Neural crest cell (in vitro differentiated cells): ENCODE measurements around the gene CUL2. TPM values are rescaled to one million over a fixed set of nuclear protein-coding genes. Genes with fewer than 3 reads are reported as not detected.
"Not testable (repeated sequence)": the region's sequence is repeated elsewhere in the genome, so short reads cannot be mapped to it uniquely, and the experiment has no call there.

Experiments
- DNase-seq: peaks from one replicate; pipeline ENCODE4 v3.0.0; 2021; ENCODE audit warnings: low read depth, mixed read lengths, low spot score
- H3K27ac Mint-ChIP-seq: one replicate; pipeline ENCODE4 v1.8.0; 2021; ENCODE audit warnings: mild to moderate bottlenecking, mixed read lengths; ENCODE audit not compliant: unreplicated experiment
- H3K27me3 Mint-ChIP-seq: 2 replicates; pipeline ENCODE4 v1.8.0; 2021; ENCODE audit warnings: low read depth, mild to moderate bottlenecking, mixed read lengths
- H3K36me3 Mint-ChIP-seq: 2 replicates; pipeline ENCODE4 v1.8.0; 2021; ENCODE audit warnings: low read depth, mild to moderate bottlenecking, mixed read lengths
- H3K4me1 Mint-ChIP-seq: 2 replicates; pipeline ENCODE4 v1.8.0; 2021; ENCODE audit warnings: mixed read lengths
- H3K4me3 Mint-ChIP-seq: one replicate; pipeline ENCODE4 v1.8.0; 2021; ENCODE audit warnings: mild to moderate bottlenecking, mixed read lengths
- H3K9me3 Mint-ChIP-seq: 2 replicates; pipeline ENCODE4 v1.8.0; 2021; ENCODE audit warnings: mixed read lengths
- total RNA-seq: library from RNA; stranded (reverse); gene quantifications from 2 replicates; pipeline ENCODE4 v1.2.1, GENCODE V29; 2021
- TF ChIP-seq, protein P1 (sequence below): fragments of 200-600 bp; sonication (generic); conservative IDR thresholded peaks from 2 replicates; pipeline ENCODE4 v1.5.0; 2021; ENCODE audit warnings: antibody characterized with exemption, mild to moderate bottlenecking

CUL2 gene
- total RNA-seq, 1 donor from 2014 or later = 40.1 TPM

DNA sequence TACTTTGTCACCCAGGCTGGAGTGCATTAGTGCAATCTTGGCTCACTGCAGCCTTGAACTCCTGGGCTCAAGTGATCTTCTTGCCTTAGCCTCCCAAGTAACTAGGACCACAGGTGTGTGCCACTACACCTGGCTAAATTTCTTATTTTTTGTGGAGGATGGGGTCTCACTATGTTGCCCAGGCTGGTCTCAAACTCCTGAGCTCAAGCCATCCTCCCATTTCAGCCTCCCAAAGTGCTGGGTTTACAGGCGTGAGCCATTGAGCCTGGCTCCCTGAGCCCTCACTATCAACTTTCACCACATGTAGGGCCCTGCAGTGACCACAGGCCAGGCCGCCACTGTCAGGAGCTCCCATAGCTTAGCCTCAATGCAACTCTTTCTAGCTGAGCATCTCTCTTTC lies 110.2 kb downstream of the CUL2 start:
- Mint-ChIP-seq H3K4me3 (no peak overlapping the region), H3K36me3 (peaks cover 4% of the 10 kb centered on the region), H3K27me3 (no peaks in the 10 kb centered on the region), H3K4me1 (peaks cover 3% of the 10 kb centered on the region), H3K9me3 (peaks cover 11% of the 10 kb centered on the region), H3K27ac (no peak overlapping the region)
- no peak for DNase-seq
- TF ChIP-seq, protein P1, sequence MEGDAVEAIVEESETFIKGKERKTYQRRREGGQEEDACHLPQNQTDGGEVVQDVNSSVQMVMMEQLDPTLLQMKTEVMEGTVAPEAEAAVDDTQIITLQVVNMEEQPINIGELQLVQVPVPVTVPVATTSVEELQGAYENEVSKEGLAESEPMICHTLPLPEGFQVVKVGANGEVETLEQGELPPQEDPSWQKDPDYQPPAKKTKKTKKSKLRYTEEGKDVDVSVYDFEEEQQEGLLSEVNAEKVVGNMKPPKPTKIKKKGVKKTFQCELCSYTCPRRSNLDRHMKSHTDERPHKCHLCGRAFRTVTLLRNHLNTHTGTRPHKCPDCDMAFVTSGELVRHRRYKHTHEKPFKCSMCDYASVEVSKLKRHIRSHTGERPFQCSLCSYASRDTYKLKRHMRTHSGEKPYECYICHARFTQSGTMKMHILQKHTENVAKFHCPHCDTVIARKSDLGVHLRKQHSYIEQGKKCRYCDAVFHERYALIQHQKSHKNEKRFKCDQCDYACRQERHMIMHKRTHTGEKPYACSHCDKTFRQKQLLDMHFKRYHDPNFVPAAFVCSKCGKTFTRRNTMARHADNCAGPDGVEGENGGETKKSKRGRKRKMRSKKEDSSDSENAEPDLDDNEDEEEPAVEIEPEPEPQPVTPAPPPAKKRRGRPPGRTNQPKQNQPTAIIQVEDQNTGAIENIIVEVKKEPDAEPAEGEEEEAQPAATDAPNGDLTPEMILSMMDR = no peak

DNA sequence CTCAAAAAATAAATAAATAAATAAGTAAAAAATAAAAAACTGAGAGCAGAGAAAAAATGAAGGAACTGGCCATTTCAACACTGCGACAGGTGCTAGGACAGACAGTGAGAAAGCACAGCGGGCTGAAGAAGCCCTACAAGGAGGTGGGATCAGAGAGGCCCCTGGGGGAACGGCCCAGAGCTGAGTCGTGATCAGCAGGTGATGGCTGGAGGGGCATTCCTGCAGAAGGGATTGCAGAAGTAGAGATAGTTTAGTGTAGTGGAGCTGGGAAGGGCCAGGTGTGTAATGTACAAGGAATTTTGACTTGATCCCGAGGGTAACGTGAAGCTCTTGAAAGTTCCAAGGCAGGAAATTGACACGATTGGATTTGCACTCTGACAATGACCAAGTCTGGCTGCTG lies 112.1 kb downstream of the CUL2 start:
- TF ChIP-seq, protein P1 = no peak
- Mint-ChIP-seq H3K4me1 (peaks cover 5% of the 10 kb centered on the region), H3K27me3 (no peaks in the 10 kb centered on the region), H3K27ac (no peak overlapping the region), H3K4me3 (no peak overlapping the region), H3K9me3 (peaks cover 12% of the 10 kb centered on the region), H3K36me3 (peaks cover 3% of the 10 kb centered on the region)
- DNase-seq = no peak

DNA sequence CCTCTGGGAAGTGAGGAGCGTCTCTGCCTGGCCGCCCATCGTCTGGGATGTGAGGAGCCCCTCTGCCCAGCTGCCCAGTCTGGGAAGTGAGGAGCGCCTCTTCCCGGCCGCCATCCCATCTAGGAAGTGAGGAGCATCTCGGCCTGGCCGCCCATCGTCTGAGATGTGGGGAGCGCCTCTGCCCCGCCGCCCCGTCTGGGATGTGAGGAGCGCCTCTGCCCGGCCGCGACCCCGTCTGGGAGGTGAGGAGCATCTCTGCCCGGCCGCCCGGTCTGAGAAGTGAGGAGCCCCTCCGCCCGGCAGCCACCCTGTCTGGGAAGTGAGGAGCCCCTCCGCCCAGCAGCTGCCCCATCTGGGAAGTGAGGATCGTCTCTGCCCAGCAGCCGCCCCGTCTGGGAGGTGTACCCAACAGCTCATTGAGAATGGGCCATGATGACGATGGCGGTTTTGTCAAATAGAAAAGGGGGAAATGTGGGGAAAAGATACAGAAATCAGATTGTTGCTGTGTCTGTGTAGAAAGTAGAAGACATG lies 113.7 kb downstream of the CUL2 start:
- peaks cover 12% of the 10 kb centered on the region for H3K9me3 Mint-ChIP-seq
- H3K27me3 Mint-ChIP-seq, H3K27ac Mint-ChIP-seq, H3K4me3 Mint-ChIP-seq, DNase-seq, H3K36me3 Mint-ChIP-seq: not testable (repeated sequence)
- H3K4me1 Mint-ChIP-seq = peaks cover 16% of the 10 kb centered on the region

DNA sequence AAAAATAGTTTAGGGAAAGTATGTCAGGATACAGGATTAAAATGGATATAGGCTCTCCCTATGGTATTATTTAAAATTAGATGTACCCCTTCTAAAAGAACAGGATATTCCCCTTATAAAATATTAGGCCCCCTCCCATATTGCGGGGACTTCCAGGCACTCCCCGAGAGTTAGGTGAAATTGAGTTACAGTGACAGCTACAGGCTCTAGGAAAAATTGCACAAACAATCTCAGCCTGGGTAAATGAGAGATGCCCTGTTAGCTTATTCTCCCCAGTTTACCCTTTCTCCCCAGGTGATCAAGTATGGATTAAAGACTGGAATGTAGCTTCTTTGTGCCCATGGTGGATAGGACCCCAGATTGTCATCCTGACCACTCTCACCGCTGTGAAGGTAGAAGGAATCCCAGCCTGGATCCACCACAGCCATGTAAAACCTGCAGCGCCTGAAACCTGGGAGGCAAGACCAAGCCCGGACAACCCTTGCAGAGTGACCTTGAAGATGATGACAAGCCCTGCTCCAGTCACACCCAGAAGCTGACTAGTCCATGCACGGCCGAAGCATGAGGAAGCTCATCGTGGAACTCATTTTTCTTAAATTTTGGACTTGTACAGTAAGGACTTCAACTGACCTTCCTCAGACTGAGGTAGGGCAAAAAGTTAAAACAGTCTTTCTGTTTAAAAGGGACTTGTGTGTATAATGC lies 115.6 kb downstream of the CUL2 start:
- peaks cover 10% of the 10 kb centered on the region for H3K9me3 Mint-ChIP-seq
- H3K27me3 Mint-ChIP-seq, DNase-seq, H3K27ac Mint-ChIP-seq, H3K4me3 Mint-ChIP-seq, H3K36me3 Mint-ChIP-seq: not testable (repeated sequence)
- peaks cover 34% of the 10 kb centered on the region for H3K4me1 Mint-ChIP-seq

DNA sequence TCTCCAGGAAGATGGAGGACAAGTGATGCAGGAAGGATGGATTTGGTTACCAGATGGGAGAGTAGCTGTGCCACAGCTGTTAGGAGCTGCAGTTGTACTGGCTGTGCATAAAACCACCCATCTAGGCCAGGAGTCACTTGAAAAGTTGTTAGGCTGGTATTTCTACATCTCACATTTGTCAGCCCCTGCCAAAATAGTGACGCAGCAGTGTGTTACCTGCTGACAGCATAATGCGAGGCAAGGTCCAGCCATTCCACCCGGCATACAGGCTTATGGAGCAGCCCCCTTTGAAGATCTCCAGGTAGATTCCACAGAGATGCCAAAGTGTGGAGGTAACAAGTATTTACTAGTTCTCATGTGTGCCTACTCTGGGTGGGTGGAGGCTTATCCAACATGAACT lies 116.4 kb downstream of the CUL2 start:
- H3K27me3 Mint-ChIP-seq, H3K36me3 Mint-ChIP-seq, DNase-seq, H3K4me3 Mint-ChIP-seq: not testable (repeated sequence)
- Mint-ChIP-seq H3K4me1 (peaks cover 40% of the 10 kb centered on the region), H3K27ac (peak overlapping the region; percentile 62), H3K9me3 (peaks cover 10% of the 10 kb centered on the region)

DNA sequence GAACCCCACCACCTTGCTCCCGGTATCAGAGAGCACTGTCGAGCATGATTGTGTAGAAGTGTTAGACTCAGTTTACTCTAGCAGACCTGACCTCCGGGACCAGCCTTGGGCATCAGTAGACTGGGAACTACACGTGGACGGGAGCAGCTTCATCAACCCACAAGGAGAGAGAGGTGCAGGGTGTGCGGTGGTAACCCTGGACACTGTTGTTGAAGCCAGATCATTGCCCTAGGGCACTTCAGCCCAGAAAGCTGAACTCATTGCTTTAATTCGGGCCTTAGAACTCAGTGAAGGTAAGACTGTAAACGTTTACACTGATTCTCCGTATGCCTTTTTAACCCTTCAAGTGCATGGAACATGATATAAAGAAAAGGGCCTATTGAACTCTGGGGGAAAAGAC lies 117.0 kb downstream of the CUL2 start:
- H3K4me1 Mint-ChIP-seq = peaks cover 40% of the 10 kb centered on the region

DNA sequence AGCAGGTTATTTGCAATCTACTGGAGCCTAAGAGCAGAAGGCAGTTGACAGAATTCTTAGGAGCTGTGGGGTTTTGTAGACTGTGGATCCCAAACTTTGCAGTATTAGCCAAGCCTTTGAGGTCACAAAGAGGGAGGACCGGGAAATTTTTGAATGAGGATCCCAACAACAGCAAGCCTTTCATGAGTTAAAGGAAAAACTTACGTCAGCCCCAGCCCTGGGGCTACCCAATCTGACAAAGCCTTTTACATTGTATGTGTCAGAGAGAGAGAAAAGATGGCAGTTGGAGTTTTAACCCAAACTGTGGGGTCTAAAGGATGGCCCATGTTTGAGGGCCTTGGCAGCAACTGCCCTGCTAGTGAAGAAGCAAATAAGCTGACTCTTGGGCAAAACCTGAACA lies 117.5 kb downstream of the CUL2 start:
- DNase-seq = peak; percentile 26
- H3K27ac Mint-ChIP-seq = peak overlapping the region; percentile 94
- H3K27me3 Mint-ChIP-seq, H3K36me3 Mint-ChIP-seq, H3K9me3 Mint-ChIP-seq: not testable (repeated sequence)
- H3K4me3 Mint-ChIP-seq = peak overlapping the region; percentile 10
- peaks cover 41% of the 10 kb centered on the region for H3K4me1 Mint-ChIP-seq

More for the DNA sequence above, 117.0 kb downstream of the CUL2 start:
- H3K36me3 Mint-ChIP-seq, H3K27me3 Mint-ChIP-seq, H3K9me3 Mint-ChIP-seq, H3K4me3 Mint-ChIP-seq, DNase-seq: not testable (repeated sequence)
- H3K27ac Mint-ChIP-seq = peak overlapping the region; percentile 94

DNA sequence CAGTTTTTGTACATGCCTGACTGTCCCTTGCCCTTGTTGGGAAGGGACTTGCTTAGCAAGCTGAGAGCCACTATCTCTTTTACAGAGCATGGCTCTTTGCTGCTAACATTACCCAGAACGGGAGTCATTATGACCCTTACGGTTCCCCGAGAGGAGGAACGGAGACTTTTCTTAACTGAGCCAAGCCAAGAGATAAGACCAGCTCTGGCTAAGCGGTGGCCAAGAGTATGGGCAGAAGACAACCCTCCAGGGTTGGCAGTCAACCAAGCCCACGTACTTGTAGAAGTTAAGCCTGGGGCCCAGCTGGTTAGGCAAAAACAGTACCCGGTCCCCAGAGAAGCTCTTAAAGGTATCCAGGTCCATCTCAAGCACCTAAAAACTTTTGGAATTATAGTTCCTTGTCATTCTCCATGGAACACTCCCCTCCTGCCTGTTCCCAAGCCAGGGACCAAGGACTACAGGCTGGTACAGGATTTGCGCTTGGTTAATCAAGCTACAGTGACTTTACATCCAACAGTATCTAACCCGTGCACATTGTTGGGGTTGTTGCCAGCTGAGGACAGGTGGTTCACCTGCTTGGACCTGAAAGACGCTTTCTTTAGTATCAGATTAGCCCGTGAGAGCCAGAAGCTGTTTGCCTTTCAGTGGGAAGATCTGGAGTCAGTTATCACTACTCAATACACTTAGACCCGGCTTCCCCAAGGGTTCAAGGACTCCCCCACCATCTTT lies 118.4 kb downstream of the CUL2 start:
- Mint-ChIP-seq H3K27ac (peak overlapping the region; percentile 88), H3K4me1 (peaks cover 47% of the 10 kb centered on the region)
- not testable (repeated sequence) for H3K9me3 Mint-ChIP-seq, H3K27me3 Mint-ChIP-seq, H3K36me3 Mint-ChIP-seq, H3K4me3 Mint-ChIP-seq, DNase-seq
